PC-3 (cell line): Measurements from ENCODE around the gene KLK14. TPM values are rescaled to one million over a fixed set of nuclear protein-coding genes. Genes with fewer than 3 reads are reported as not detected.

Experiments
- ATAC-seq: fragments of 200-7000 bp; cut with Tn5 transposase; 2 replicates; pipeline ENCODE4 v1.9.1; 2020; ENCODE audit warnings: mild to moderate bottlenecking, moderate library complexity
- BruUV-seq: library from RNA; stranded (reverse); fragments of 400-500 nt; replicated peaks from 2 replicates; lab custom pipeline; 2021; lab: Mats Ljungman, UMichigan
- CTCF ChIA-PET: fragments of 300-600 bp; sonication (Branson Sonifier 250); formaldehyde crosslinking; loops from one replicate; lab custom pipeline; 2022; ENCODE audit warnings: antibody characterized with exemption; lab: Charles Lee
- POLR2A ChIA-PET: fragments of 300-600 bp; sonication (Branson Sonifier 250); formaldehyde crosslinking; loops from one replicate; lab custom pipeline; 2022; ENCODE audit warnings: antibody characterized with exemption; ENCODE audit not compliant: unreplicated experiment; lab: Charles Lee
- DNase-seq: peaks from one replicate; pipeline ENCODE4 v3.0.0-alpha.2; 2015
- H2AFZ ChIP-seq: fragments of 300-600 bp; sonication (generic); 2 replicates; pipeline ENCODE4 v1.6.0; 2016; ENCODE audit warnings: antibody characterized with exemption, low read length
- H3F3A ChIP-seq: fragments of 300-600 bp; sonication (generic); one replicate; pipeline ENCODE4 v1.6.0; 2017; ENCODE audit warnings: antibody characterized with exemption, low read length, control low read depth, mild to moderate bottlenecking; ENCODE audit not compliant: unreplicated experiment
- H3K27ac ChIP-seq: fragments of 300-600 bp; sonication (generic); 2 replicates; pipeline ENCODE4 v1.5.1; 2016; ENCODE audit warnings: mild to moderate bottlenecking, low read length
- H3K27me3 ChIP-seq: fragments of 300-600 bp; sonication (generic); 2 replicates; pipeline ENCODE4 v1.6.1; 2016; ENCODE audit warnings: low read length, mixed read lengths
- H3K36me3 ChIP-seq: fragments of 300-600 bp; sonication (generic); 2 replicates; pipeline ENCODE4 v1.6.1; 2016; ENCODE audit warnings: low read depth, mixed run types, low read length, mixed read lengths
- H3K4me1 ChIP-seq: fragments of 300-600 bp; sonication (generic); 2 replicates; pipeline ENCODE4 v1.5.1; 2016; ENCODE audit warnings: low read length; ENCODE audit not compliant: insufficient read depth
- H3K4me2 ChIP-seq: fragments of 300-600 bp; sonication (generic); 2 replicates; pipeline ENCODE4 v1.6.0; 2016; ENCODE audit warnings: low read length
- H3K4me3 ChIP-seq: fragments of 300-600 bp; sonication (generic); 2 replicates; pipeline ENCODE4 v1.5.1; 2016; ENCODE audit warnings: mild to moderate bottlenecking, low read length, mixed read lengths
- H3K79me2 ChIP-seq: fragments of 300-600 bp; sonication (generic); 2 replicates; pipeline ENCODE4 v1.6.1; 2017; ENCODE audit warnings: low read length, mixed read lengths
- H3K9ac ChIP-seq: fragments of 300-600 bp; sonication (generic); 2 replicates; pipeline ENCODE4 v1.6.0; 2016; ENCODE audit warnings: mild to moderate bottlenecking, low read length
- H3K9me2 ChIP-seq: fragments of 300-600 bp; sonication (generic); replicated peaks from 2 replicates; pipeline ENCODE4 v1.6.1; 2016; ENCODE audit warnings: mixed run types, low read length, mixed read lengths
- H3K9me3 ChIP-seq: fragments of 300-600 bp; sonication (generic); 2 replicates; pipeline ENCODE4 v1.6.1; 2016; ENCODE audit warnings: low read length, mixed read lengths
- H4K20me1 ChIP-seq: fragments of 300-600 bp; sonication (generic); 2 replicates; pipeline ENCODE4 v1.6.1; 2016; ENCODE audit warnings: low read length, mixed read lengths
- EZH2 ChIP-seq: fragments of 300-600 bp; sonication (generic); IDR thresholded peaks from one replicate; pipeline ENCODE4 v1.6.1; 2017; ENCODE audit warnings: antibody characterized with exemption, mild to moderate bottlenecking, low read length; ENCODE audit not compliant: unreplicated experiment
- EZH2phosphoT487 ChIP-seq: fragments of 300-600 bp; sonication (generic); IDR thresholded peaks from 2 replicates; pipeline ENCODE4 v1.6.1; 2018; ENCODE audit warnings: mild to moderate bottlenecking, antibody characterized with exemption, low read length, borderline replicate concordance
- intact Hi-C: fragments of 100-400 bp; cut with micrococcal nuclease; formaldehyde crosslinking; loops from 2 replicates; pipeline ENCODE4 v1.9.0; 2023
- total RNA-seq: library from RNA; depleted of rRNA; stranded (reverse); fragments of >200 nt; gene quantifications from 2 replicates; pipeline ENCODE4 v1.2.3, GENCODE V29; 2014
- TF ChIP-seq, protein P1 (sequence below): fragments of 300-600 bp; sonication (generic); conservative IDR thresholded peaks from 2 replicates; pipeline ENCODE4 v1.5.1; 2017; ENCODE audit warnings: antibody characterized with exemption, low read depth, mild to moderate bottlenecking, low read length

The KLK14 gene
- total RNA-seq, 1 experiment from 2014 or later, result not detected

DNA sequence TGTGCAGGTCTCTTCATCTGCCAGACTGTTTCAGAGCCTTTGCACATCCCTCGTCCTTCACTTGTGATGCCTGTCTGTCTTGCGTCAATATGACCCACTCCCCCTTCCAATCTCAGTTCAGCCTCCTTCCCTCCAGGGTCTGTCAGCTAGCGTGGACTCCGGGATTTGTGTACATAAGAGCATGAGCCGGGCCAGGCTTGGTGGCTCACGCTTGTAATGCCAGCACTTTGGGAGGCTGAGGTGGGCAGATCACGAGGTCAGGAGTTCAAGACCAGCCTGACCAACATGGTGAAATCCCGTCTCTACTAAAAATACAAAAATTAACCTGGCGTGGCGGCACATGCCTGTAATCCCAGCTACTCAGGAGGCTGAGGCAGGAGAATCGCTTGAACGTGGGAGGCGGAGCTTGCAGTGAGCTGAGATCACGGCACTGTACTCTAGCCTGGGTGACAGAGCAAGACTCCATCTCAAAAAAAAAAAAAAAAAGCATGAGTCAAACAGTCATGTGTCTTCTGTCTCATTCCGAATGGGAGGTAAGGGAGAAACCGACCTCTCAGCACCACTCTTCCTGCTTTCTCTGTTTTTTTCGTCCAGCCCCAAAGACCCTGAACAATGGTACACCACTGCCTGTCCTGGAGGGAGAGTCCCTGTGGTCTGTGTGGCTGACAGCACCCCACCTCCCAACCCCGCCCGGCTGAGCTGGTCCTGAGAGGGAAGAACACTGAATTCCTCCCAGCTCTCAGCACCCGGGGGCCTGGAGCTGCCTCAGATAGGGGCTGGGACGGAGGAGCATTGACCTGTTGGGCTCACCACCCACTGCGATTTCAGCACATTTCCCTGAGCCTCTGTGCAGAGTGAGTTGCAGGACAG is 39.7 kb upstream of the KLK14 start:
- H3F3A ChIP-seq, result no peaks in the 10 kb centered on the region
- no peak for DNase-seq
- CTCF ChIA-PET, result interaction anchor here (0.5 kb wide), 1 partner anchor 339 kb away, joined by 4 read pairs; no protein-coding TSS in a partner anchor
- H3K27me3 ChIP-seq, result peaks cover 13% of the 10 kb centered on the region
- H3K36me3 ChIP-seq, result no peaks in the 10 kb centered on the region
- TF ChIP-seq, protein P1, sequence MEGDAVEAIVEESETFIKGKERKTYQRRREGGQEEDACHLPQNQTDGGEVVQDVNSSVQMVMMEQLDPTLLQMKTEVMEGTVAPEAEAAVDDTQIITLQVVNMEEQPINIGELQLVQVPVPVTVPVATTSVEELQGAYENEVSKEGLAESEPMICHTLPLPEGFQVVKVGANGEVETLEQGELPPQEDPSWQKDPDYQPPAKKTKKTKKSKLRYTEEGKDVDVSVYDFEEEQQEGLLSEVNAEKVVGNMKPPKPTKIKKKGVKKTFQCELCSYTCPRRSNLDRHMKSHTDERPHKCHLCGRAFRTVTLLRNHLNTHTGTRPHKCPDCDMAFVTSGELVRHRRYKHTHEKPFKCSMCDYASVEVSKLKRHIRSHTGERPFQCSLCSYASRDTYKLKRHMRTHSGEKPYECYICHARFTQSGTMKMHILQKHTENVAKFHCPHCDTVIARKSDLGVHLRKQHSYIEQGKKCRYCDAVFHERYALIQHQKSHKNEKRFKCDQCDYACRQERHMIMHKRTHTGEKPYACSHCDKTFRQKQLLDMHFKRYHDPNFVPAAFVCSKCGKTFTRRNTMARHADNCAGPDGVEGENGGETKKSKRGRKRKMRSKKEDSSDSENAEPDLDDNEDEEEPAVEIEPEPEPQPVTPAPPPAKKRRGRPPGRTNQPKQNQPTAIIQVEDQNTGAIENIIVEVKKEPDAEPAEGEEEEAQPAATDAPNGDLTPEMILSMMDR, result no peak
- TF ChIP-seq EZH2phosphoT487, result no peak
- no peak for TF ChIP-seq EZH2
- no peaks in the 10 kb centered on the region for H3K79me2 ChIP-seq
- H3K27ac ChIP-seq, result no peak overlapping the region
- no peaks in the 10 kb centered on the region for H4K20me1 ChIP-seq
- intact Hi-C loops, result no loop called here
- no peak overlapping the region for H3K9ac ChIP-seq
- no TSS peak for BruUV-seq
- no peak for ATAC-seq
- POLR2A ChIA-PET, result no interaction called here
- no peak overlapping the region for H2AFZ ChIP-seq
- no peaks in the 10 kb centered on the region for H3K9me3 ChIP-seq
- no peak overlapping the region for H3K4me3 ChIP-seq
- peaks cover 4% of the 10 kb centered on the region for H3K4me1 ChIP-seq
- H3K9me2 ChIP-seq, result no peaks in the 10 kb centered on the region
- H3K4me2 ChIP-seq, result no peak overlapping the region

DNA sequence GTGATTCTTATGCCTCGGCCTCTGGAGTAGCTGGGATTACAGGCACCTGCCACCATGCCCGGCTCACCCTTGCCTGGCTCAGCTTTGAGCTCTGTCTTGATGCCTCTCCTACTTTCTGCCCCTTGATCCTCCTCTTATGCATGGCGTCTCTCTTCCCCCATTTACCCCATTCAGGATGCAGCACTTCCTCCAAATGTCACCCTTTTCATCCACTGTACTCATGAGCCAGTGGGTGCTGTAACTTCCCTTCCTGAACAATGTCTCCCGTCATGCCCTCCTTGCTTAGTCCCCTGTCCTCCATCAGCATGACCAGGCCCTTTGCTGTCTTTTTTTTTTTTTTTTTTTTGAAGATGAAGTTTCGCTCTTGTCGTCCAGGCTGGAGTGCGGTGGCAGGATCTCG is 38.6 kb upstream of the KLK14 start:
- H3F3A ChIP-seq, result no peaks in the 10 kb centered on the region
- ATAC-seq (no peak), DNase-seq (no peak)
- H2AFZ ChIP-seq, result no peak overlapping the region
- H3K9me2 ChIP-seq, result no peaks in the 10 kb centered on the region
- intact Hi-C loops, result no loop called here
- ChIA-PET CTCF (no interaction called here), POLR2A (no interaction called here)
- no peak overlapping the region for H3K4me2 ChIP-seq
- H3K79me2 ChIP-seq, result no peaks in the 10 kb centered on the region
- no peaks in the 10 kb centered on the region for H3K36me3 ChIP-seq
- no TSS peak for BruUV-seq
- H3K9ac ChIP-seq, result no peak overlapping the region
- no peak overlapping the region for H3K27ac ChIP-seq
- peaks cover 24% of the 10 kb centered on the region for H3K27me3 ChIP-seq
- TF ChIP-seq, protein P1, result no peak
- TF ChIP-seq EZH2 (no peak), EZH2phosphoT487 (no peak)
- no peaks in the 10 kb centered on the region for H3K9me3 ChIP-seq
- no peaks in the 10 kb centered on the region for H3K4me1 ChIP-seq
- H4K20me1 ChIP-seq, result no peaks in the 10 kb centered on the region
- H3K4me3 ChIP-seq, result no peak overlapping the region

DNA sequence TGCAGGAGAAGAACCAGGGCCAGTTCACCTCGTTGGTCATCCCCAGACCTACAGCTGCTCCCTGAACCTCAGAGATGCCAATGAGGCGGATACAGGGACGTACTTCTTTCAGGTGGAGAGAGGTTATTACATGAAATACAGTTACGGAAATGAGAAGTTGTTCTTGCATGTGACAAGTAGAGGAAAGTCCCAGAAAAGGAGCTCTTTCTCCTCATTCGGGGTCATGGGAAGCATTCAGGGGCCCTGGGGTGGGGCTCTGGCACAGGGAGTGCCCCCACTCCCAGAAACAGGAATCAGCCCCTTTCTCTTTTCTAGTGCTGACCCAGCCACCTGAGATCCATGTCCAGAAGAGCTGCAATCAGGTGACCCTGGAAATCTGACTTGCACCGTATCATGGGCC is 37.5 kb upstream of the KLK14 start:
- Histone ChIP-seq H3K9me3 (no peaks in the 10 kb centered on the region), H3K27ac (no peak overlapping the region), H3K4me2 (no peak overlapping the region), H3K4me1 (no peaks in the 10 kb centered on the region), H3K9ac (no peak overlapping the region), H3K79me2 (no peaks in the 10 kb centered on the region), H3K4me3 (no peak overlapping the region), H3K27me3 (peaks cover 34% of the 10 kb centered on the region), H2AFZ (no peak overlapping the region), H3K9me2 (no peaks in the 10 kb centered on the region), H4K20me1 (no peaks in the 10 kb centered on the region), H3F3A (no peaks in the 10 kb centered on the region), H3K36me3 (no peaks in the 10 kb centered on the region)
- DNase-seq (no peak), ATAC-seq (no peak)
- TF ChIP-seq EZH2 (no peak), EZH2phosphoT487 (no peak)
- TF ChIP-seq, protein P1, result no peak
- intact Hi-C loops, result no loop called here
- CTCF ChIA-PET, result no interaction called here
- no TSS peak for BruUV-seq
- POLR2A ChIA-PET, result no interaction called here
